Measurements from ENCODE around the gene SEMA5B.

SEMA5B gene

DNA sequence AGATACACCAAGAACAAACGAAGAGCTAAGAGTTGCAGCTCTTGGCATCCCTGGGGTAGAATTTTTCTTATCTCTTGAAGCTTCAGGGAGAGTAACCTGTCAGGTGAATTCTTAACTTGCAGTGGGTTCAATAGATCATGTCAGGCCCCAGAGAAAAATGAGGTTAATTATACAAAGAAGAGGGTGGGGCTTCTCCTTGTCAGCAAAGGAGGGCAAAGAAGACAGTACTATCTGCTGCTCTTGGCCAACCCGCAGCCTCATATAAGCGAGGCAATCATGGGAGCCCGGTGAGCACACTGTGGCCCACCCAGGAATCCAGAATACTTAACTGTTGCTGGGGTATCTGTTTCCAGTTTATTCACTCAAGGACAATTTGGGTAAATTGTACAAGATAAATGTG is 110.2 kb downstream of the SEMA5B start:
- no peak overlapping the region for H3K4me3 ChIP-seq (ENCODE audit: low read depth, low read length)
- TF ChIP-seq, protein P1, sequence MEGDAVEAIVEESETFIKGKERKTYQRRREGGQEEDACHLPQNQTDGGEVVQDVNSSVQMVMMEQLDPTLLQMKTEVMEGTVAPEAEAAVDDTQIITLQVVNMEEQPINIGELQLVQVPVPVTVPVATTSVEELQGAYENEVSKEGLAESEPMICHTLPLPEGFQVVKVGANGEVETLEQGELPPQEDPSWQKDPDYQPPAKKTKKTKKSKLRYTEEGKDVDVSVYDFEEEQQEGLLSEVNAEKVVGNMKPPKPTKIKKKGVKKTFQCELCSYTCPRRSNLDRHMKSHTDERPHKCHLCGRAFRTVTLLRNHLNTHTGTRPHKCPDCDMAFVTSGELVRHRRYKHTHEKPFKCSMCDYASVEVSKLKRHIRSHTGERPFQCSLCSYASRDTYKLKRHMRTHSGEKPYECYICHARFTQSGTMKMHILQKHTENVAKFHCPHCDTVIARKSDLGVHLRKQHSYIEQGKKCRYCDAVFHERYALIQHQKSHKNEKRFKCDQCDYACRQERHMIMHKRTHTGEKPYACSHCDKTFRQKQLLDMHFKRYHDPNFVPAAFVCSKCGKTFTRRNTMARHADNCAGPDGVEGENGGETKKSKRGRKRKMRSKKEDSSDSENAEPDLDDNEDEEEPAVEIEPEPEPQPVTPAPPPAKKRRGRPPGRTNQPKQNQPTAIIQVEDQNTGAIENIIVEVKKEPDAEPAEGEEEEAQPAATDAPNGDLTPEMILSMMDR (conservative IDR thresholded peaks at IDR 0.05; ENCODE audit: low read depth, low read length): no peak
- DNase-seq (ENCODE audit: low read depth): no peak

DNA sequence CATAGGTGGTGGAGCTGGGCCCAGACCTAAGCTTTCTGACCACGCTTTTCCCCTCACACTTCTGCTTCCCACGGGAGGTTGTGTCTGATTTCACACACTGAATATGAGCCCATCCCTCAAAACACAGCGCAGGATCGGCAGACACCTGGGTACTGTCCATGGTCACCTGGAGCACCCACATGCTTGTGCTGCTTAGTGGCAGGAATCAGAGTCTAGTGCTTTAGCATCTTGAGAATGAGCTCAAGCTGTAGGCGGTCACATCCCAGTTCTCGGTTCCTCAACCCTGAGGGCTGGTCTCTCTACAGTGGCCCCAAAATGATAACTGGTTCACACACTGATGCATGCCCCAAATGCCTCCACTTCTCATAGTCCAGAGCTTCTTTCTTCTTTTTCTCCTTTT is 111.0 kb downstream of the SEMA5B start:
- H3K4me3 ChIP-seq (ENCODE audit: low read depth, low read length): no peak overlapping the region
- DNase-seq (ENCODE audit: low read depth): no peak
- TF ChIP-seq, protein P1 (conservative IDR thresholded peaks at IDR 0.05; ENCODE audit: low read depth, low read length): no peak

DNA sequence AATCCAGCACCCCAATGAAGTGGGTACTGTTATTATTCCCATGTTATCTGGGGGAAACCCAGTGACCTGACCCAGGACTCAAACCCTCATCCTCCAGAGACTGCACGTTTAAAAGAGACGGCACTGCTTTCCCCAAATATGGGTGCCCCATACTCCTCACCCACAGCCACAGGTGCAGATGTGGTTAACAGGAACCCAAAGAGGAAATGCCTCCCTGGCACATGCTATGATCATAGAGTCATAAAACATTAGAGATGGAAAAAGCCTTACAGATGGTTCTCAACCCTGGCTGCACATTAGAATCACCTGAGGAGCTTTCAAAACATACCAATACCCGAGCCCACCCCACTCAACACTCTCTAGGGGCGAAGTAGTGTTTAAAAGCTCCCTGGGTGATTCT is 111.5 kb downstream of the SEMA5B start:
- no peak overlapping the region for H3K4me3 ChIP-seq (ENCODE audit: low read depth, low read length)
- DNase-seq (ENCODE audit: low read depth): no peak

DNA sequence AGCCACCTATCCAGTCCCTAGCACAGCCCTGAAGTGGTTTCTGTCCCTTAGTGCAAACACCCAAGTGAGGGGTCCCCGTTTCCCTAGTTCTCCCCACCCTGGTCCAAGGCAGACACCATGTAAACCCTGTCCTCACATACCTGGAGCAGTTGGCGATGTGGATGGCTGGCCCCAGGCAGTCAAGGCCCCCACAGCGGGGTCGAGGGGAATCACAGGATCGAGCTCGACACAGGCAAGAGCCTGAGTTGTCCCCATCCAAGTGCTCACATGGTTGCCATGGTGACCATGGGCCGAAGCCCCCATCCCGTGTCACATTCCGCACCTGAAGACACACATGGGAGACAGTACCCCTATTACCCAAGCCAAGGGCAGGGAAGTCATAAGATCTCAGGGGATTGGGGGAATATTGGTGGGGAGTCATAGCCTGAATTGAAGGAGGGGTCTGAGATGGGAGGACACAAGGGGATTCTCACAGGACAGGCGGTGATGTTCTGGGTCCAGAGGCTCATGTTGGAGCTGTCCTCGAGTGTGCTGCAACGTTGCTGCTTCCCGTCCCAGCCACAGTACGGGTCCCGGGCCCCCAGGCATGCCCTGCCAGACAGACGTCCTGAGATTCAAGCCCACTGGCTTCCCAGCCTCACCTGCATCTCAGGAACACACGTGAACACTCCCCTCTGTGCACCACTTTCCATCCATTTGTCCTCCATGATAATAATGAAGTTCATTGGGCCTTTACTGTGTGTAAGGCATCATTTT is 112.1 kb downstream of the SEMA5B start:
- no peak overlapping the region for H3K4me3 ChIP-seq (ENCODE audit: low read depth, low read length)
- TF ChIP-seq, protein P1 (conservative IDR thresholded peaks at IDR 0.05; ENCODE audit: low read depth, low read length): no peak
- no peak for DNase-seq (ENCODE audit: low read depth)

More for the DNA sequence above, 111.5 kb downstream of the SEMA5B start:
- TF ChIP-seq, protein P1 (conservative IDR thresholded peaks at IDR 0.05; ENCODE audit: low read depth, low read length): no peak

DNA sequence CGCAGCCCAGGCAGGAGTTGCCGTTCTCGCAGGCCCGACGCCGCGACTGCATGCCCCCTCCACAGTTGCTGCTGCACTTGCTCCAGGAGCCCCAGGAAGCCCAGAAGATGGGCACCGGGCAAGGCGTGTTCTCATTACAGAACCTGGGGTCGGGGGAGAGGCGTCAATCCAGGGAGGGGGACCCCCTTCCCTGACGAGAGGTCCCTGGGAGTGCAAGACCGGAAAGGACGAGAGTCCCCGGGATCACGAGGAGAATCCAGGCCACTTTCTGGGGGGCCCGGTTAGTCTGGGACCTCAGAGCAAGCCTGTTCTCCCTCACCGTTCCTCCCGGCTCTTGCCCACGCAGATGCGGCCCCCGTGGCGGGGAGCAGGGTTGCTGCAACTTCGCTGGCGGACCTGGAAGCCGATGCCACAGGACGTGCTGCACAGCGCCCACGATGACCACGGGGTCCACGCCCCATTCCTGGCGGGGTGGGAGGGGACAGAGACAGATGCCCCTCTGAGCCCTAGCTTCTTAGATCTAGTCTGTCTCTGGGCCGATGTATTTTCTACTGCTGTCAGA is 113.9 kb downstream of the SEMA5B start:
- TF ChIP-seq, protein P1 (conservative IDR thresholded peaks at IDR 0.05; ENCODE audit: low read depth, low read length): no peak
- H3K4me3 ChIP-seq (ENCODE audit: low read depth, low read length): no peak overlapping the region
- DNase-seq (ENCODE audit: low read depth): no peak

DNA sequence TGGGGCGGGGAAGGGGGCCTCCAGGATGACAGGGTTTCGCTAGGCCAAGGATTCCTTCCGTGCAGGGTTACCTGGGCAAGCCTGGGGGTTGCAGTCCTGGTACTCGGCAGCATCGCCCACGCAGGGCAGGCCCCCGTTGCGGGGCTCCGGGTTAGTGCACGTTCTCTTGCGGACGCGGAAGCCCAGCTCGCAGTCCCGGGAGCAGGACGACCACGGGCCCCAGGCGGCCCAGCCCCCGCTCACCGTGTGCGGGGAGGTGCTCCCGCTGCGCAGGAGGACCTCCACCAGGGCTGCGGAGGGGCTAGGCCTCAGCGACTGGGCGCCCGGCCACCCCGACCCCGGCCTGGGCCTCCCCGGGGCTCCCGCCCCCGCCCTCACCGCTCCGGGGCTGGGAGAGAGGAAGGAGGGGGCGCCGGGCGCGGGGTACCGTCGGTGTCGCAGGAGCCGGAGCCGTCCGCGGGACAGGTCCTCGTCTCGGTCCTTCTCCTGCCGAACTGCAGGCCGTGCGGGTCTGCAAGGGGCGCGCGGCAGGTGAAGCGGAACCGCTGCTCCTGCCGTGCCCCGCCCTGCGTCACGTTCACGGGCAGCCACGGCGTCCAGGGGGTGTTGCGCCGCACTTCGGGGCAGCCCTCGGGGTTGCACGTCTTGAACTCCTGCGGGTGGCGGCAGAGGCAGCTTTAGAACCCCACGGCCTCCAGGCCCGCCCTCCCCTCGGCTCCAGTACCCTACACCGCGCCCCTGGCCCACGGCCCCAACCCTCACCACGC is 114.6 kb downstream of the SEMA5B start:
- TF ChIP-seq, protein P1 (conservative IDR thresholded peaks at IDR 0.05; ENCODE audit: low read depth, low read length): no peak
- H3K4me3 ChIP-seq (ENCODE audit: low read depth, low read length): no peak overlapping the region
- no peak for DNase-seq (ENCODE audit: low read depth)

All from choroid plexus epithelial cell (primary cell).